Rectal smooth muscle tissue (tissue), 1 donor: ENCODE data around the gene NDUFB6.
"Not testable (repeated sequence)": the region's sequence is repeated elsewhere in the genome, so short reads cannot be mapped to it uniquely, and the experiment has no call there.

Source experiments
- H3K27ac ChIP-seq: one replicate; pipeline ENCODE4 v1.7.0; 2013; ENCODE audit warnings: low read depth, low read length, inconsistent platforms
- H3K27me3 ChIP-seq: one replicate; pipeline ENCODE4 v1.7.0; 2013; ENCODE audit warnings: low read length; ENCODE audit not compliant: control insufficient read depth, insufficient read depth
- H3K36me3 ChIP-seq: one replicate; pipeline ENCODE4 v1.7.0; 2013; ENCODE audit warnings: low read length; ENCODE audit not compliant: control insufficient read depth, insufficient read depth
- H3K4me1 ChIP-seq: one replicate; pipeline ENCODE4 v1.7.0; 2013; ENCODE audit warnings: low read length; ENCODE audit not compliant: control insufficient read depth, insufficient read depth
- H3K4me3 ChIP-seq: one replicate; pipeline ENCODE4 v1.7.0; 2013; ENCODE audit warnings: low read length
- H3K9ac ChIP-seq: one replicate; pipeline ENCODE4 v1.7.0; 2013; ENCODE audit warnings: low read length

The NDUFB6 gene

GRCh38 chr9:32526041-32526706 is 46.8 kb downstream of the NDUFB6 start, which contains the start of gene RIGI:
Gene RIGI, minus strand, starts transcription at chr9:32526196. Its CDS starts 30 bp downstream, at chr9:32526166.
- Histone ChIP-seq H3K4me1 (peaks cover 3% of the 10 kb centered on the region), H3K9ac (peak within 1 kb of the TSS; percentile 88), H3K36me3 (no peaks in the 10 kb centered on the region)

GRCh38 chr9:32525709-32526030 is 47.3 kb downstream of the NDUFB6 start:
- Histone ChIP-seq H3K27me3 (no peaks in the 10 kb centered on the region), H3K4me1 (peaks cover 3% of the 10 kb centered on the region), H3K36me3 (no peaks in the 10 kb centered on the region), H3K27ac (peak overlapping the region; percentile 92), H3K4me3 (peak overlapping the region; percentile 94), H3K9ac (peak overlapping the region; percentile 88)

More at GRCh38 chr9:32526041-32526706, 46.8 kb downstream of the NDUFB6 start, which contains the start of gene RIGI:
- H3K27me3 ChIP-seq: no peaks in the 10 kb centered on the region
- H3K27ac ChIP-seq: peak within 1 kb of the TSS; percentile 92
- peak within 1 kb of the TSS; percentile 94 for H3K4me3 ChIP-seq

- H3K9ac ChIP-seq: peak overlapping the region; percentile 16
- no peaks in the 10 kb centered on the region for H3K36me3 ChIP-seq
- peak overlapping the region; percentile 92 for H3K27ac ChIP-seq
- no peaks in the 10 kb centered on the region for H3K27me3 ChIP-seq
- H3K4me1 ChIP-seq: peaks cover 3% of the 10 kb centered on the region
- peak overlapping the region; percentile 94 for H3K4me3 ChIP-seq
Observed at GRCh38 chr9:32524892-32525708, 47.9 kb downstream of the NDUFB6 start.

- H3K4me3 ChIP-seq: peak overlapping the region; percentile 94
- not testable (repeated sequence) for H3K27me3 ChIP-seq, H3K4me1 ChIP-seq, H3K27ac ChIP-seq, H3K36me3 ChIP-seq, H3K9ac ChIP-seq
Observed at GRCh38 chr9:32524558-32524891, 48.4 kb downstream of the NDUFB6 start.

- peaks cover 3% of the 10 kb centered on the region for H3K4me1 ChIP-seq
- H3K27me3 ChIP-seq: no peaks in the 10 kb centered on the region
- no peak overlapping the region for H3K4me3 ChIP-seq
- H3K36me3 ChIP-seq: no peaks in the 10 kb centered on the region
- no peak overlapping the region for H3K9ac ChIP-seq
- H3K27ac ChIP-seq: no peak overlapping the region
Observed at GRCh38 chr9:32523910-32524309, 49.0 kb downstream of the NDUFB6 start.

GRCh38 chr9:32518276-32518675 is 54.7 kb downstream of the NDUFB6 start:
- H3K4me1 ChIP-seq: no peaks in the 10 kb centered on the region
- no peak overlapping the region for H3K27ac ChIP-seq
- no peak overlapping the region for H3K9ac ChIP-seq
- H3K27me3 ChIP-seq: no peaks in the 10 kb centered on the region
- no peak overlapping the region for H3K4me3 ChIP-seq
- H3K36me3 ChIP-seq: no peaks in the 10 kb centered on the region

GRCh38 chr9:32516241-32516640 is 56.7 kb downstream of the NDUFB6 start:
- Histone ChIP-seq H3K4me1 (no peaks in the 10 kb centered on the region), H3K27me3 (no peaks in the 10 kb centered on the region), H3K36me3 (no peaks in the 10 kb centered on the region), H3K4me3 (no peak overlapping the region), H3K27ac (no peak overlapping the region), H3K9ac (no peak overlapping the region)

- Histone ChIP-seq H3K4me3 (no peak overlapping the region), H3K4me1 (no peaks in the 10 kb centered on the region), H3K36me3 (no peaks in the 10 kb centered on the region), H3K9ac (no peak overlapping the region), H3K27me3 (no peaks in the 10 kb centered on the region), H3K27ac (no peak overlapping the region)
Observed at GRCh38 chr9:32508728-32509127, 64.2 kb downstream of the NDUFB6 start.

GRCh38 chr9:32503008-32503407 is 70.0 kb downstream of the NDUFB6 start:
- Histone ChIP-seq H3K4me1 (no peaks in the 10 kb centered on the region), H3K36me3 (no peaks in the 10 kb centered on the region), H3K4me3 (no peak overlapping the region), H3K27me3 (no peaks in the 10 kb centered on the region), H3K9ac (no peak overlapping the region), H3K27ac (no peak overlapping the region)
